Raji (cell line): ENCODE results near the gene CEMIP2.

Experiments used
- POLR2A ChIP-seq: IDR thresholded peaks from 2 replicates; pipeline ENCODE4 v1.6.1; 2011; ENCODE audit warnings: low read depth, low read length, control low read depth; ENCODE audit not compliant: insufficient read depth

CEMIP2 gene

DNA sequence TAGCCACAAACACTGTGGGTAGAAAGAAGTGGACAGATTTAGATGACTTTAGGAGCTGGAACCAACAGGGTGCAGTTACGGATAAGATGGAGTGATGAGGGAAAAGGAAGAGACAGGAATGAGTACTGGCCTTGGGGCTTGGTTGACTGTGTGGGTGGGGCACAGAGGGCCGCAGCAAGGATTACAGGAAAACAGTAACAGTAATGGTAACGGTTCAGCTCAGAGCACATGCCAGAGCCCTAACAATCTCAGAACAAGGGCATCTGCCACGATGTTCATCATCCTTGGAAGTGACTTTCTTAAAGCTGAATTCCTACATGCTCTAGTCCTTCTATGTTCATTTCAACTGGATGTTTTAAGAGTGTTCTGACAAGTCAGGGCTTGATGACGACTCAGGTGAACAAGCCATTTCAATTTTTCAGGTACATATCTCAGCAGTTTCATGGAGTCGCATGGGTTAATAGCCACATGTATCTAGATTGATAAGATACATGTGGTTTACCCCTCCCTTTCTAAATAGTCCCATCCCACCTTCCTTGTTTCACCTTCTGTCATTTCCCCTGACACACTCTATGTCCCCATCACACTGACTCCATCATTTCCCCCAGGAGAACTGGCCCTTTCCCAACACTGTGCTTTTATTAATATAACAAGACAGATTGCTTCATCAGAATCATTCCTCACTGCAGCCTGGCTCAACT is 65.0 kb downstream of the CEMIP2 start:
- TF ChIP-seq POLR2A: no peak

- no peak for TF ChIP-seq POLR2A
These were observed 70.4 kb downstream of the CEMIP2 start for GRCh38 chr9:71697882-71698281.

DNA sequence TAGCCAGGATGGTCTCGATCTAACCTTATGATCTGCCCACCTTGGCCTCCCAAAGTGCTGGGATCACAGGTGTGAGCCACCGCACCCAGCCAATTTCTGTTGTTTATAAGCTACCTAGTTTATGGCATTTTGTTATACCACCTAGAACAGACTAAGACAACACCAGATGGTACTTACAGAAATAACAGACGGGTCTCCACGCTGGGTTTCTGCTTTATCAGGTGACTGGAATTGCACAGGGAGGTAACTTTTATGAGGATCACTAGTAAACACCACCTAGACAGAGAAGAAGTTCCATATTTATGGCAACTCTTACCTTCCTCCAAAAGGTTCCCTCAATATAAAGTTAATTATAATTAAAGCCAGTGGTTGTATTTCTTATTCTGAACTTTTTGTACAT is 74.0 kb downstream of the CEMIP2 start:
- no peak for TF ChIP-seq POLR2A

GRCh38 chr9:71693607-71694006 is 74.7 kb downstream of the CEMIP2 start:
- no peak for TF ChIP-seq POLR2A

- TF ChIP-seq POLR2A: no peak
These were observed 76.0 kb downstream of the CEMIP2 start for GRCh38 chr9:71692337-71692736.

DNA sequence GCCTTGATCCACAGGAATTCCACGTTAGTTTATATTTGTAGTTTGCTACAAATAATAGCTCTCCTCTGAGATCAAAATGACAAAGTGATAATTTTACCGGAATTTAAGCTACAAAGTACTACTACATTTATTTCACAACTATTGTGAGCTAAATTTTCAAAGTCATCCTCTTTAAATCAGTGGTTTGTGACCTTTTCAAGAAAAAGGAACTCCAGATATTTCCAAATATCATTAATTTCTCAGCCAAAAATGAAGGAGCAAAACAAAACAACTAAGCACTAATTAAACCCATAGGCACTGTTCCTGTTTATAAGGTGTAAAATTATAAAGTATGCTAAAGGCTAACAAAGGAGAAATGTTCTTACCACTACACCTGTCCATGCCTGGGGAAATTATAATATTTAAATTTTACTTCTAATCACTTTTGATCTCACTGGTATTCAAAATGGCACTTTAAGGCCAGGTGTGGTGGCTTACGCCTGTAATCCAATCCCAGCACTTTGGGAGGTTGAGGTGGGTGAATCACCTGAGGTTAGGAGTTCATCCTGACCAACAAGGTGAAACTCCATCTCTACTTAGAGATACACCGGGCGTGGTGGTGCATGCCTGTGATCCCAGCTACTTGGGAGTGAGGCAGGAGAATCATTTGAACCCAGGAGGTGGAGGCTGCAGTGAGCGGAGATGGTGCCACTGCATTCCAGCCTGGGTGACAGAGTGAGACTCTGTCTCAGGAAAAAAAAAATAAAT is 77.5 kb downstream of the CEMIP2 start:
- no peak for TF ChIP-seq POLR2A

- TF ChIP-seq POLR2A: no peak
These were observed 78.1 kb downstream of the CEMIP2 start for GRCh38 chr9:71690063-71690688.

DNA sequence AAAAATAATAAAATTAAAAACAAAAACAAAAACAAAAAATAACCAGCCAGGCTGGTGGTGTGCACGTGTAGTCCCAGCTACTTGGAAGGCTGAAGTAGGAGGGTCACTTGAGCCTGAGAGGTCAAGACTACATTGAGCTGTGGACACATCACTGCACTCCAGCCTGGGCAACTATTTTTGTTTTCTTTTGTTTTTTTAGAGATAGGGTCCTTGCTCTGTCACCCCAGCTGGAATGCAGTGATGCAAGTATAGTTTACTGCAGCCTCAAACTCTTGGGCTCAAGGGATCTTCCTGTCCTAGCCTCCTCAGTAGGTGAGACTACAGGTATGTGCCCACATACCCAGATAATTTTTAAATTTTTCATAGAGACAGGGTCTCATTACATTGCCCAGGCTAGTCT is 80.6 kb downstream of the CEMIP2 start:
- TF ChIP-seq POLR2A: no peak

DNA sequence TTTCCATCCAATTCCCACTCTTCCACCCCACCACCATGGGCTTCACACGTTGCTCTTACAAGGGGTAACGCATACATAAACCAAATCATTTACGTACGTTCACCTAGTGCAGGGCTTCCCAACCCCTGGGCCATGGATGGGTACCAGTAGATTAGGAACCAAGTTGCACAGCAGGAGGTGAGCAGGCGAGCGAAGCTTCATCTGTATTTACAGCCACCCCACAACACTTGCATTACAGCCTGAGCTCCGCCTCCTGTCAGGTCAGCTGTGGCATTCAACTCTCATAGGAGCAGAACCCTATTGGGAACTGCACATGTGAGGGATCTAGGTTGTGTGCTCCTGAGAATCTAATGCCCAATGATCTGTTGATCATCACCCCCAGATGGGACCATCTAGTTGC is 82.3 kb downstream of the CEMIP2 start:
- TF ChIP-seq POLR2A: no peak

DNA sequence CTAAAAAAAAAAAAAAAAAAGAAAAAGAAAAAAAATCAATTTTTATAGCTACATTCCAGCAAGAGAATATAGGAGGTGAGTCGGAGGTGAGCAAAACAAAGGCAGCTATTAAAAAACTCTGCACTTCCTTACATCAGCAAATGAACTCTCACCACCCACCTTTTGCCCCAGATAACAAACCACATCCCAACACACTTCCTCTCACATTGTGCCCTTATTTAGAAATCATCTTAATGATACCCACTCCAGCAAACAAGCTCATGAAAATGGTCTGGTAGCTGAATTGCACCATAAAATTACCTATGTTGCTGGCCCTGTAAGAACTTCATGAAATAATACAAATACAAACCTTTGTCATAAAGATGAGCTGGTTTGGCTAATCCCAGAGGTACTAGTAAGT is 82.9 kb downstream of the CEMIP2 start:
- TF ChIP-seq POLR2A: no peak

DNA sequence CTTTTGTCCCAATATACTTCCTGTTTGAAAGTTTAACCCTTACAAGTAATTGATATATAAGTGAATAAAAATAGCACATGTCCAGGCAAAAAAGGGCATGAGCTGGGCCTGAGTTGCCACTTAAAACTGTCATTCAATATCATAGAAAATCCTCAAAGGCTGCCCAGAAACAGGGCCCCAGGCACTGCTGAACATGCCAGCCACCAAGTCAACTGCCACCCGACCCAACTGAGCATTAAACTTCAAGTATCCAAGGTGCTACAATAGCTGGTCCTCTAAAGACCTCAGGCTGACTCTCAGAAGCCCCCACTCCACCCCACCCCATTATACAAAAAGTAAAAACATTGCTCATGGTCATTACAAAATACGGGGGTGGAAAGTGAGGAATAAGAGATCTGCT is 83.7 kb downstream of the CEMIP2 start:
- no peak for TF ChIP-seq POLR2A

DNA sequence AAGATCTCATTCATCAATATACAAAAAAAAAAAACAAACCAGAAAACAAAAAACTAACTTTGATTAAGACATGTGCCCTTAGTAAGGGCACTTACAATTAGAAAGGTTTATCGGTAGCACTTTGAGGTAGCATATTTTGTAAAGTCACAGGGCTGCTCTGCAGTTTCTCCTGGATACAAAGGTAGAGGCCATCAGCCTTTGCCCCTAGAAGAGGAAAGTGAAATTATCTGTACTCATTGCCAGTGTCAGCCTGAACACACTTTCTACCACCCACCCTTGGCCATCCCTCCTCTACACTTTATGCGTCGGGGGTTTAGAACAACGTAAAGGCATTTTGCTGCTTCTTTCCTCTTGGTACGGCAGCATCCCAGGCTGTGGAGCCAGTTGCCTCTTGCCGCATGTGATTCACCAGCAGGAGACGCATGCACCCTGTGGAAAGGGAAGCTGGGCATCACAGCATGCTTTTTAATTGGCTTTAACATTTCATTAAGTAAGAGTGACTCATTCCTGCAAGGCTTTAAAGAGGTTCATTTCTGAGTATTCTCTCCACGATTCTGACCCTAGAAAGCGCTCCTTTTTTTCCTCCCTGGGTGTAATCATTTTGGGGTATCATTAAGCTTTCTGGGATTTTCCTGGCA is 84.6 kb downstream of the CEMIP2 start:
- TF ChIP-seq POLR2A: no peak

- TF ChIP-seq POLR2A: no peak
These were observed 86.5 kb downstream of the CEMIP2 start for GRCh38 chr9:71681708-71682272.

- TF ChIP-seq POLR2A: no peak
These were observed 87.1 kb downstream of the CEMIP2 start for GRCh38 chr9:71681104-71681707.
